IMR-90 (cell line): Measurements from ENCODE around the gene ABCA10. TPM values are rescaled to one million over a fixed set of nuclear protein-coding genes. Genes with fewer than 3 reads are reported as not detected.

Experiments used
- ATAC-seq: fragments of 200-7000 bp; cut with Tn5 transposase; 2 replicates; pipeline ENCODE4 v1.9.1; 2020; ENCODE audit warnings: low read depth, mild to moderate bottlenecking, moderate library complexity
- BruUV-seq: library from RNA; stranded (reverse); fragments of 400-500 nt; replicated peaks from 2 replicates; lab custom pipeline; 2021; lab: Mats Ljungman, UMichigan
- CTCF ChIA-PET: fragments of 300-600 bp; formaldehyde crosslinking; extraction: SDS; loops from one replicate; lab custom pipeline; 2021; ENCODE audit warnings: antibody characterized with exemption; lab: Yijun Ruan, JAX
- POLR2A ChIA-PET: fragments of 300-600 bp; sonication (Branson Sonifier 250); formaldehyde crosslinking; loops from one replicate; lab custom pipeline; 2022; ENCODE audit warnings: antibody characterized with exemption; ENCODE audit not compliant: unreplicated experiment; lab: Charles Lee
- DNase-seq: peaks from one replicate; pipeline ENCODE4 v3.0.0; 2013
- H2AFZ ChIP-seq: replicated peaks from 2 replicates; pipeline ENCODE3; 2013; ENCODE audit warnings: low read length, mild to moderate bottlenecking; ENCODE audit not compliant: poor library complexity
- H2AK5ac ChIP-seq: 2 replicates; pipeline ENCODE4 v1.6.1; 2013; ENCODE audit warnings: low read depth, low read length, inconsistent platforms
- H2AK9ac ChIP-seq: replicated peaks from 2 replicates; pipeline ENCODE3; 2013; ENCODE audit warnings: mild to moderate bottlenecking, low read depth, low read length, moderate library complexity; ENCODE audit not compliant: poor library complexity
- H2BK120ac ChIP-seq: 2 replicates; pipeline ENCODE4 v1.6.1; 2013; ENCODE audit warnings: low read depth, low read length, inconsistent platforms
- H2BK15ac ChIP-seq: 3 replicates; pipeline ENCODE4 v1.6.1; 2013; ENCODE audit warnings: low read depth, low read length, inconsistent platforms
- H2BK20ac ChIP-seq: 2 replicates; pipeline ENCODE4 v1.6.1; 2013; ENCODE audit warnings: low read depth, mild to moderate bottlenecking, inconsistent platforms, low read length, moderate library complexity
- H2BK5ac ChIP-seq: 2 replicates; pipeline ENCODE4 v1.6.1; 2013; ENCODE audit warnings: mild to moderate bottlenecking, low read depth, low read length, inconsistent platforms; ENCODE audit not compliant: poor library complexity, severe bottlenecking
- H3K14ac ChIP-seq: replicated peaks from 2 replicates; pipeline ENCODE4 v1.6.1; 2013; ENCODE audit warnings: low read depth, low read length, inconsistent platforms
- H3K18ac ChIP-seq: 2 replicates; pipeline ENCODE4 v1.6.1; 2013; ENCODE audit warnings: low read depth, low read length, control low read depth
- H3K23ac ChIP-seq: 2 replicates; pipeline ENCODE4 v1.6.1; 2013; ENCODE audit warnings: low read depth, low read length, inconsistent platforms
- H3K27ac ChIP-seq: 2 replicates; pipeline ENCODE4 v1.5.1; 2013; ENCODE audit warnings: mild to moderate bottlenecking, control low read depth, low read length; ENCODE audit not compliant: insufficient read depth
- H3K27me3 ChIP-seq: 2 replicates; pipeline ENCODE4 v1.6.1; 2013; ENCODE audit warnings: low read length; ENCODE audit not compliant: control insufficient read depth, insufficient read depth
- H3K36me3 ChIP-seq: 2 replicates; pipeline ENCODE4 v1.6.1; 2013; ENCODE audit warnings: low read length, mixed read lengths; ENCODE audit not compliant: control insufficient read depth, insufficient read depth
- H3K4ac ChIP-seq: 2 replicates; pipeline ENCODE4 v1.6.1; 2013; ENCODE audit warnings: low read depth, low read length, inconsistent platforms
- H3K4me1 ChIP-seq: 2 replicates; pipeline ENCODE4 v1.6.1; 2013; ENCODE audit warnings: low read length, mixed read lengths; ENCODE audit not compliant: control insufficient read depth, insufficient read depth
- H3K4me2 ChIP-seq: 2 replicates; pipeline ENCODE4 v1.6.1; 2013; ENCODE audit warnings: low read depth, mild to moderate bottlenecking, control low read depth, low read length, moderate library complexity
- H3K4me3 ChIP-seq: 2 replicates; pipeline ENCODE4 v1.5.1; 2013; ENCODE audit warnings: low read depth, mild to moderate bottlenecking, control low read depth, low read length, moderate library complexity; ENCODE audit not compliant: insufficient read depth
- H3K56ac ChIP-seq: 2 replicates; pipeline ENCODE4 v1.6.1; 2013; ENCODE audit warnings: low read length, inconsistent platforms; ENCODE audit not compliant: insufficient read depth; ENCODE audit errors: extremely low read depth
- H3K79me1 ChIP-seq, 2 experiments: 2 replicates each; pipeline ENCODE4 v1.6.1; 2013; ENCODE audit warnings: low read length in 2 of 2, inconsistent platforms in 1 of 2, low read depth in 1 of 2
- H3K9ac ChIP-seq: 2 replicates; pipeline ENCODE4 v1.6.1; 2013; ENCODE audit warnings: low read depth, low read length, control low read depth
- H3K9me1 ChIP-seq: 2 replicates; pipeline ENCODE4 v1.6.1; 2013; ENCODE audit warnings: low read length, inconsistent platforms; ENCODE audit not compliant: insufficient read depth
- H3K9me3 ChIP-seq: 2 replicates; pipeline ENCODE4 v1.6.1; 2013; ENCODE audit warnings: low read length; ENCODE audit not compliant: control insufficient read depth, insufficient read depth
- H4K20me1 ChIP-seq: 2 replicates; pipeline ENCODE4 v1.6.1; 2013; ENCODE audit warnings: low read length, inconsistent platforms; ENCODE audit not compliant: insufficient read depth
- H4K5ac ChIP-seq: 2 replicates; pipeline ENCODE4 v1.6.1; 2013; ENCODE audit warnings: mild to moderate bottlenecking, low read depth, low read length, control low read depth
- H4K8ac ChIP-seq, 2 experiments: 2 replicates each; pipeline ENCODE4 v1.6.1; 2013; ENCODE audit warnings: low read depth in 2 of 2, low read length in 2 of 2, control low read depth in 1 of 2, inconsistent platforms in 1 of 2
- H4K91ac ChIP-seq: 2 replicates; pipeline ENCODE4 v1.6.1; 2013; ENCODE audit warnings: low read depth, low read length, inconsistent platforms; ENCODE audit not compliant: insufficient read depth
- CEBPB ChIP-seq: IDR thresholded peaks from 2 replicates; pipeline ENCODE4 v1.6.1; 2012; ENCODE audit warnings: low read depth, low read length, improper control_type of control experiment
- CHD1 ChIP-seq: IDR thresholded peaks from 2 replicates; pipeline ENCODE4 v1.6.1; 2012; ENCODE audit warnings: low read depth, low read length, improper control_type of control experiment
- CTCF ChIP-seq: conservative IDR thresholded peaks from 2 replicates; pipeline ENCODE4 v1.5.1; 2012; ENCODE audit warnings: mild to moderate bottlenecking, low read depth, low read length, improper control_type of control experiment
- FOS ChIP-seq: fragments of 150-350 bp; IDR thresholded peaks from 2 replicates; pipeline ENCODE4 v1.6.1; 2016; ENCODE audit warnings: low read depth, low read length
- MAZ ChIP-seq: IDR thresholded peaks from 2 replicates; pipeline ENCODE4 v1.6.1; 2012; ENCODE audit warnings: low read depth, mild to moderate bottlenecking, low read length, improper control_type of control experiment, moderate library complexity, borderline replicate concordance
- RCOR1 ChIP-seq: IDR thresholded peaks from 2 replicates; pipeline ENCODE4 v1.6.1; 2012; ENCODE audit warnings: mild to moderate bottlenecking, low read length, improper control_type of control experiment; ENCODE audit not compliant: insufficient replicate concordance
- RFX5 ChIP-seq: IDR thresholded peaks from 2 replicates; pipeline ENCODE4 v1.8.0; 2012; ENCODE audit warnings: low read depth, mild to moderate bottlenecking, low read length, moderate library complexity
- WGBS, 2 experiments: methylation state at CpG; one replicate each; pipeline versions ENCODE4 v1.1.5 to v1.1.7; 2013; ENCODE audit warnings: missing lambda C conversion rate in 2 of 2; ENCODE audit not compliant: insufficient read length in 1 of 2; ENCODE audit errors: extremely low coverage in 2 of 2; 5-methylcytosine and 5-hydroxymethylcytosine counted together
- dilution Hi-C: fragments of 300-500 bp; cut with HindIII; formaldehyde crosslinking; loops from one replicate; pipeline ENCODE4 v1.14.3; 2018; ENCODE audit warnings: low sequenced_read_pairs; ENCODE audit not compliant: unreplicated experiment
- in situ Hi-C: fragments of 300-500 bp; cut with MboI; formaldehyde crosslinking; loops from 3 replicates; pipeline ENCODE4 v1.14.3; 2019; ENCODE audit warnings: low sequenced_read_pairs, inconsistent platforms, mixed read lengths
- intact Hi-C: fragments of 100-400 bp; cut with micrococcal nuclease; formaldehyde crosslinking; loops from 2 replicates; pipeline ENCODE4 v1.10.0; 2022
- polyA plus RNA-seq, 3 experiments: library from polyadenylated mRNA; depleted of rRNA; stranded (reverse); fragments of >200 nt; gene quantifications; 2 replicates each; pipeline ENCODE4 v1.2.3, GENCODE V29; 2012; ENCODE audit warnings: low replicate concordance in 1 of 3
- total RNA-seq: library from RNA; depleted of rRNA; stranded (reverse); fragments of >200 nt; gene quantifications from 2 replicates; pipeline ENCODE4 v1.2.3, GENCODE V29; 2012
- TF ChIP-seq, protein P1 (sequence below): fragments of 150-350 bp; IDR thresholded peaks from 2 replicates; pipeline ENCODE4 v1.6.1; 2016; ENCODE audit warnings: low read depth, mild to moderate bottlenecking, low read length, moderate library complexity, borderline replicate concordance

ABCA10 gene
- total and polyA plus RNA-seq, 2 of the 4 experiments (the other 2 are of a cell fraction) = under 0.01 to 0.03 TPM

- no peak overlapping the region for H2AK5ac ChIP-seq
- ATAC-seq (no peak), DNase-seq (no peak)
- no peak overlapping the region for H3K9ac ChIP-seq
- H2BK20ac ChIP-seq = no peak overlapping the region
- no peak overlapping the region for H3K14ac ChIP-seq
- H3K9me1 ChIP-seq = no peaks in the 10 kb centered on the region
- no peak overlapping the region for H2AK9ac ChIP-seq
- no peak overlapping the region for H4K8ac ChIP-seq
- H3K79me1 ChIP-seq = no peaks in the 10 kb centered on the region
- TF ChIP-seq MAZ = no peak
- no peak for TF ChIP-seq CEBPB
- TF ChIP-seq CHD1 = no peak
- no peak for TF ChIP-seq CTCF
- no peak for TF ChIP-seq RCOR1
- TF ChIP-seq RFX5 = no peak
- TF ChIP-seq FOS = no peak
- TF ChIP-seq, protein P1, sequence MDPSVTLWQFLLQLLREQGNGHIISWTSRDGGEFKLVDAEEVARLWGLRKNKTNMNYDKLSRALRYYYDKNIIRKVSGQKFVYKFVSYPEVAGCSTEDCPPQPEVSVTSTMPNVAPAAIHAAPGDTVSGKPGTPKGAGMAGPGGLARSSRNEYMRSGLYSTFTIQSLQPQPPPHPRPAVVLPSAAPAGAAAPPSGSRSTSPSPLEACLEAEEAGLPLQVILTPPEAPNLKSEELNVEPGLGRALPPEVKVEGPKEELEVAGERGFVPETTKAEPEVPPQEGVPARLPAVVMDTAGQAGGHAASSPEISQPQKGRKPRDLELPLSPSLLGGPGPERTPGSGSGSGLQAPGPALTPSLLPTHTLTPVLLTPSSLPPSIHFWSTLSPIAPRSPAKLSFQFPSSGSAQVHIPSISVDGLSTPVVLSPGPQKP = no peak
- H4K5ac ChIP-seq = no peak overlapping the region
- H3K27me3 ChIP-seq = no peaks in the 10 kb centered on the region
- H3K4me3 ChIP-seq = no peak overlapping the region
- no peaks in the 10 kb centered on the region; the same call in 1 of the 2 replicates for H3K4me1 ChIP-seq
- no peak overlapping the region for H4K91ac ChIP-seq
- no peak overlapping the region for H2BK15ac ChIP-seq
- no peak overlapping the region for H2AFZ ChIP-seq
- POLR2A ChIA-PET = no interaction called here
- H3K23ac ChIP-seq = no peak overlapping the region
- in situ Hi-C loops (no loop called here), intact Hi-C loops (no loop called here), dilution Hi-C loops (no loop called here)
- H3K4me2 ChIP-seq = no peak overlapping the region
- no peaks in the 10 kb centered on the region for H4K20me1 ChIP-seq
- no peak overlapping the region for H2BK120ac ChIP-seq
- H3K9me3 ChIP-seq = no peaks in the 10 kb centered on the region
- no peak overlapping the region for H3K56ac ChIP-seq
- no peaks in the 10 kb centered on the region for H3K36me3 ChIP-seq
- no peak overlapping the region for H2BK5ac ChIP-seq
- no CpG with 5 or more reads among the region's 3 CpGs for WGBS, 2 experiments
- H3K4ac ChIP-seq = no peak overlapping the region
- BruUV-seq = no TSS peak
- H3K27ac ChIP-seq = no peak overlapping the region
- H3K18ac ChIP-seq = no peak overlapping the region
- CTCF ChIA-PET = no interaction called here
Measured at GRCh38 chr17:69134112-69134511, 94.5 kb downstream of the ABCA10 start.
